B cell (primary cell): ENCODE measurements around the gene NRAS. TPM values are rescaled to one million over a fixed set of nuclear protein-coding genes. Genes with fewer than 3 reads are reported as not detected.

Experiments
- ATAC-seq: fragments of 200-7000 bp; cut with Tn5 transposase; one replicate; pipeline ENCODE4 v1.10.0; 2021; ENCODE audit warnings: low read depth, mild to moderate bottlenecking, moderate number of reproducible peaks, moderate library complexity
- CTCF ChIA-PET: fragments of 350-600 bp; sonication (Branson Sonifier 250); formaldehyde crosslinking; loops from one replicate; lab custom pipeline; 2021; ENCODE audit warnings: antibody characterized with exemption, inconsistent platforms; lab: Charles Lee
- POLR2A ChIA-PET: fragments of 350-600 bp; sonication (Branson Sonifier 250); formaldehyde crosslinking; loops from one replicate; lab custom pipeline; 2021; ENCODE audit warnings: antibody characterized with exemption; lab: Charles Lee
- DNase-seq: peaks from one replicate; pipeline ENCODE4 v3.0.0; 2013
- H2AFZ ChIP-seq: 2 replicates; pipeline ENCODE4 v1.6.1; 2012; ENCODE audit warnings: mild to moderate bottlenecking, low read depth, low read length; ENCODE audit not compliant: insufficient read depth, poor library complexity, severe bottlenecking
- H3K27ac ChIP-seq, 2 donors: 1 replicate in 1 of 2; 2 replicates in 1 of 2; pipeline ENCODE4 v1.5.1; 2012 to 2013; ENCODE audit warnings: low read length in 2 of 2, mild to moderate bottlenecking in 2 of 2, moderate library complexity in 1 of 2
- H3K27me3 ChIP-seq, 4 experiments: fragments of 200-600 bp in 1 of 4; sonication (generic) in 1 of 4; replicated peaks in 1 of 4; 1 replicate in 2 of 4; 2 replicates in 2 of 4; pipeline versions ENCODE4 v1.6.1 to v1.7.0; 2013 to 2016; ENCODE audit warnings: low read length in 3 of 4, mild to moderate bottlenecking in 2 of 4, mixed read lengths in 1 of 4, moderate library complexity in 1 of 4; ENCODE audit not compliant: insufficient read depth in 4 of 4, control insufficient read depth in 3 of 4; ENCODE audit errors: control extremely low read depth in 1 of 4
- H3K36me3 ChIP-seq, 2 experiments: replicated peaks in 1 of 2; 1 replicate in 1 of 2; 2 replicates in 1 of 2; pipeline versions ENCODE4 v1.6.1 to v1.7.1; 2013; ENCODE audit warnings: low read length in 1 of 2; ENCODE audit not compliant: insufficient read depth in 2 of 2, control insufficient read depth in 1 of 2; ENCODE audit errors: control extremely low read depth in 1 of 2, extremely low read depth in 1 of 2
- H3K4me1 ChIP-seq, 2 donors: fragments of 200-600 bp in 1 of 2; sonication (generic) in 1 of 2; 1 replicate in 1 of 2; 2 replicates in 1 of 2; pipeline versions ENCODE4 v1.5.1 to v1.6.1; 2013 to 2017; ENCODE audit warnings: low read length in 2 of 2; ENCODE audit not compliant: control insufficient read depth in 2 of 2, insufficient read depth in 2 of 2
- H3K4me2 ChIP-seq: replicated peaks from 2 replicates; pipeline ENCODE3; 2012; ENCODE audit warnings: mild to moderate bottlenecking, low read depth, low read length; ENCODE audit not compliant: poor library complexity, severe bottlenecking
- H3K4me3 ChIP-seq, 5 experiments: fragments of 200-600 bp in 1 of 5; sonication (generic) in 1 of 5; 1 replicate in 3 of 5; 2 replicates in 2 of 5; pipeline versions ENCODE4 v1.5.1 to v1.7.0; 2011 to 2016; ENCODE audit warnings: low read length in 4 of 5, mild to moderate bottlenecking in 4 of 5, low read depth in 2 of 5, control low read depth in 1 of 5, moderate library complexity in 1 of 5; ENCODE audit not compliant: insufficient read depth in 1 of 5; ENCODE audit errors: control extremely low read depth in 1 of 5, extremely low read depth in 1 of 5
- H3K79me2 ChIP-seq: fragments of 200-600 bp; sonication (generic); one replicate; pipeline ENCODE4 v1.6.0; 2016; ENCODE audit warnings: low read length; ENCODE audit not compliant: control insufficient read depth, insufficient read depth
- H3K9ac ChIP-seq: fragments of 200-600 bp; sonication (generic); 2 replicates; pipeline ENCODE4 v1.6.1; 2017; ENCODE audit warnings: mild to moderate bottlenecking, low read length, moderate library complexity
- H3K9me3 ChIP-seq, 3 donors: one replicate each; pipeline versions ENCODE4 v1.6.1 to v1.7.1; 2013; ENCODE audit warnings: low read length in 2 of 3; ENCODE audit not compliant: control insufficient read depth in 2 of 3, insufficient read depth in 1 of 3; ENCODE audit errors: control extremely low read depth in 1 of 3
- H4K20me1 ChIP-seq: 2 replicates; pipeline ENCODE4 v1.6.0; 2012; ENCODE audit warnings: mild to moderate bottlenecking, low read length; ENCODE audit not compliant: insufficient read depth, control insufficient read depth, poor library complexity, severe bottlenecking
- H3K27ac Mint-ChIP-seq: one replicate; pipeline ENCODE4 v1.8.0; 2021; ENCODE audit warnings: mixed read lengths
- H3K27me3 Mint-ChIP-seq: one replicate; pipeline ENCODE4 v1.8.0; 2021; ENCODE audit warnings: mixed read lengths
- H3K4me1 Mint-ChIP-seq: one replicate; pipeline ENCODE4 v1.8.0; 2021; ENCODE audit warnings: mixed read lengths
- H3K4me3 Mint-ChIP-seq: one replicate; pipeline ENCODE4 v1.8.0; 2021; ENCODE audit warnings: mixed read lengths
- H3K9me3 Mint-ChIP-seq: one replicate; pipeline ENCODE4 v1.8.0; 2022; ENCODE audit warnings: mixed read lengths; ENCODE audit not compliant: insufficient read depth
- CTCF ChIP-seq: fragments of 200-600 bp; IDR thresholded peaks from one replicate; pipeline ENCODE4 v1.8.0; 2022; ENCODE audit warnings: antibody characterized with exemption, mild to moderate bottlenecking
- EZH2 ChIP-seq: IDR thresholded peaks from 2 replicates; pipeline ENCODE4 v1.6.1; 2012; ENCODE audit warnings: borderline replicate concordance, low read depth, mild to moderate bottlenecking, moderate library complexity, low read length; ENCODE audit not compliant: insufficient read depth, poor library complexity, severe bottlenecking
- WGBS: methylation state at CpG from one replicate; pipeline ENCODE4 v1.1.5; 2013; ENCODE audit warnings: missing lambda C conversion rate; ENCODE audit not compliant: insufficient coverage; 5-methylcytosine and 5-hydroxymethylcytosine counted together
- intact Hi-C: fragments of 100-400 bp; cut with micrococcal nuclease; formaldehyde crosslinking; loops from one replicate; pipeline ENCODE4 v1.10.0; 2022
- polyA plus RNA-seq: library from polyadenylated mRNA; depleted of rRNA; stranded (reverse); fragments of >200 nt; gene quantifications from 2 replicates; pipeline ENCODE4 v1.2.3, GENCODE V29; 2012
- total RNA-seq, 2 donors: library from RNA; stranded (reverse); fragments of 120-200 nt in 1 of 2; gene quantifications; 1 replicate in 1 of 2; 2 replicates in 1 of 2; pipeline versions ENCODE4 v1.2.3 to v1.2.4, GENCODE V29; 2013 to 2022

Gene NRAS
- total and polyA plus RNA-seq, 2 donors (not counting 1 experiment from before 2014, with no cell fraction given): 9.8 to 35.0 TPM

GRCh38 chr1:114669562-114670082 lies 46.9 kb downstream of the NRAS start, which contains the start of gene DENND2C:
Gene DENND2C, minus strand, starts transcription at chr1:114670049. Its CDS starts 44,065 bp downstream, at chr1:114625984.
- Mint-ChIP-seq H3K9me3 (no peaks in the 10 kb centered on the region), H3K4me1 (peaks cover 14% of the 10 kb centered on the region), H3K27ac (peak within 1 kb of the TSS; percentile 73), H3K4me3 (peak within 1 kb of the TSS; percentile 99), H3K27me3 (peaks cover 38% of the 10 kb centered on the region)
- WGBS: under 1% methylated on average over 50 of the region's 50 CpGs
- H3K9ac ChIP-seq: peak within 1 kb of the TSS; percentile 74
- DNase-seq (no peak), ATAC-seq (peak; percentile 49)
- peak within 1 kb of the TSS; percentile 91 for H3K4me2 ChIP-seq
- peaks cover 6 to 14% of the 10 kb centered on the region in 2 donors for H3K4me1 ChIP-seq
- TF ChIP-seq CTCF (no peak), EZH2 (no peak)
- ChIA-PET CTCF (no interaction called here), POLR2A (interaction anchor here (1.3 kb wide), 2 partner anchors 46 to 159 kb away, joined by 3 to 4 read pairs; partner anchors contain the start of gene TRIM33)
- no peaks in the 10 kb centered on the region for H3K79me2 ChIP-seq
- no peaks in the 10 kb centered on the region for H4K20me1 ChIP-seq
- intact Hi-C loops: loop anchor here (1.0 kb wide), 5 partner anchors 47 to 323 kb away; partner anchors contain the start of genes BCAS2, NRAS, SIKE1 and TRIM33
- peak within 1 kb of the TSS; percentile 65 to 84 (median 72) for H3K4me3 ChIP-seq
- peak within 1 kb of the TSS in 1 of 2 donors; percentile 13 for H3K27ac ChIP-seq
- no peaks in the 10 kb centered on the region for H3K36me3 ChIP-seq
- H2AFZ ChIP-seq: peak within 1 kb of the TSS; percentile 93
- H3K27me3 ChIP-seq: peaks cover 0 to 2% (median 0%) of the 10 kb centered on the region in 4 experiments
- no peaks in the 10 kb centered on the region for H3K9me3 ChIP-seq
